ENCODE data around the gene RAB23.

DNA sequence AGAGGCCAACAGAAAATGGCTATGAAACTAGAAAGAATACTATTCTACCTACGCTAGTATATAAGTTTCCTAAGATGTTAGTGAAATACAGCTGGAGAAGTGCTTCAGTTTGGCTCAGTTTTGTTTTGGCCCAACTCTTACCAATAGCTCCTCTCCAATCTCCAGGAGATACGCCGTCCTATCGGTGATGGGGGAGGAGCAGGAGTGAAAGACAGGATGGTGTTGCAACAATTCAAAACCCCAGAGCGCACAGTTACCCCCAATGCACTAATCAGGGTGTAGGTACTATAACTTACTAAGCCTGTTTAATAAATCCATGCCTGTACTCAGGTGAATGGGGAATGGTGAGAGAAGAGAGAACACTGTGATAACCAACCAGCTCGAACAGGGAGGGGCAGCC lies 24.2 kb upstream of the RAB23 start:
- no peak for TF ChIP-seq ZNF274 (IDR thresholded peaks at IDR 0.05; ENCODE audit: low read depth, low read length)
- no peak for TF ChIP-seq SUZ12 (IDR thresholded peaks at IDR 0.05; ENCODE audit: extremely low read depth, insufficient read depth, insufficient read length)
